Subcutaneous abdominal adipose tissue (tissue), 5 donors: ENCODE measurements around the gene SH3YL1.

ENCODE experiments used
- H3K27ac ChIP-seq: one replicate; pipeline ENCODE4 v1.7.0; 2013; ENCODE audit warnings: low read depth, mild to moderate bottlenecking, inconsistent platforms, low read length, moderate library complexity
- H3K27me3 ChIP-seq, 5 donors: one replicate each; pipeline ENCODE4 v1.7.0; 2013; ENCODE audit warnings: low read length in 5 of 5, inconsistent platforms in 1 of 5; ENCODE audit not compliant: control insufficient read depth in 5 of 5, insufficient read depth in 4 of 5
- H3K36me3 ChIP-seq, 5 donors: one replicate each; pipeline ENCODE4 v1.7.0; 2013; ENCODE audit warnings: low read length in 5 of 5; ENCODE audit not compliant: control insufficient read depth in 5 of 5, insufficient read depth in 5 of 5
- H3K4me1 ChIP-seq, 5 donors: one replicate each; pipeline ENCODE4 v1.7.0; 2013; ENCODE audit warnings: low read length in 5 of 5, mild to moderate bottlenecking in 3 of 5, moderate library complexity in 1 of 5; ENCODE audit not compliant: control insufficient read depth in 5 of 5, insufficient read depth in 5 of 5
- H3K4me3 ChIP-seq, 5 donors: one replicate each; pipeline ENCODE4 v1.7.0; 2013; ENCODE audit warnings: low read length in 5 of 5, low read depth in 1 of 5
- H3K9ac ChIP-seq, 5 donors: one replicate each; pipeline ENCODE4 v1.7.0; 2013; ENCODE audit warnings: low read length in 5 of 5, mild to moderate bottlenecking in 4 of 5, moderate library complexity in 3 of 5
- H3K9me3 ChIP-seq, 5 donors: one replicate each; pipeline ENCODE4 v1.7.0; 2013; ENCODE audit warnings: low read length in 5 of 5; ENCODE audit not compliant: control insufficient read depth in 5 of 5
- donor health status: healthy.
- donor health status: healthy.
- donor health status: healthy.
- donor health status: healthy.
- donor health status: healthy.

The SH3YL1 gene

GRCh38 chr2:263774-264492 lies at the start of gene SH3YL1:
TSS of gene SH3YL1 (minus strand) at chr2:264032. CDS start at chr2:263984, 48 bp downstream.
- Histone ChIP-seq H3K27ac (peak within 1 kb of the TSS; percentile 74), H3K9me3 (peaks cover 0 to 15% (median 1%) of the 10 kb centered on the region in 5 donors), H3K27me3 (no peaks in the 10 kb centered on the region), H3K4me1 (peaks cover 2 to 29% (median 24%) of the 10 kb centered on the region in 5 donors), H3K36me3 (peaks cover 0 to 5% (median 0%) of the 10 kb centered on the region in 5 donors), H3K9ac (peak within 1 kb of the TSS in 4 of 5 donors; percentile 87 to 94 (median 90)), H3K4me3 (peak within 1 kb of the TSS; percentile 87 to 98 (median 96))

- H3K27me3 ChIP-seq: peaks cover 3 to 11% (median 8%) of the 10 kb centered on the region in 5 donors
- no peaks in the 10 kb centered on the region for H3K9me3 ChIP-seq
- H3K27ac ChIP-seq: no peak overlapping the region
- no peak overlapping the region for H3K9ac ChIP-seq
- H3K36me3 ChIP-seq: no peaks in the 10 kb centered on the region
- H3K4me3 ChIP-seq: no peak overlapping the region
- H3K4me1 ChIP-seq: peaks cover 0 to 2% (median 0%) of the 10 kb centered on the region in 5 donors
Observed at GRCh38 chr2:310994-311393, 47.2 kb upstream of the SH3YL1 start.

- no peak overlapping the region for H3K27ac ChIP-seq
- H3K4me1 ChIP-seq: peaks cover 0 to 2% (median 0%) of the 10 kb centered on the region in 5 donors
- H3K9me3 ChIP-seq: no peaks in the 10 kb centered on the region
- H3K27me3 ChIP-seq: peaks cover 0 to 11% (median 6%) of the 10 kb centered on the region in 5 donors
- H3K4me3 ChIP-seq: no peak overlapping the region
- no peak overlapping the region for H3K9ac ChIP-seq
- H3K36me3 ChIP-seq: no peaks in the 10 kb centered on the region
Observed at GRCh38 chr2:309954-310510, 46.2 kb upstream of the SH3YL1 start.

- H3K9me3 ChIP-seq: no peaks in the 10 kb centered on the region
Observed at GRCh38 chr2:309148-309953, 45.5 kb upstream of the SH3YL1 start.

GRCh38 chr2:305366-305765 lies 41.5 kb upstream of the SH3YL1 start:
- Histone ChIP-seq H3K4me3 (no peak overlapping the region), H3K27ac (no peak overlapping the region), H3K9ac (no peak overlapping the region), H3K27me3 (peaks cover 0 to 7% (median 3%) of the 10 kb centered on the region in 5 donors), H3K9me3 (peaks cover 0 to 11% (median 0%) of the 10 kb centered on the region in 5 donors), H3K4me1 (no peaks in the 10 kb centered on the region), H3K36me3 (no peaks in the 10 kb centered on the region)

More at GRCh38 chr2:309148-309953, 45.5 kb upstream of the SH3YL1 start:
- Histone ChIP-seq H3K9ac (no peak overlapping the region), H3K4me3 (no peak overlapping the region), H3K27me3 (peaks cover 0 to 9% (median 6%) of the 10 kb centered on the region in 5 donors), H3K4me1 (no peaks in the 10 kb centered on the region), H3K27ac (no peak overlapping the region), H3K36me3 (no peaks in the 10 kb centered on the region)

GRCh38 chr2:296354-296753 lies 32.5 kb upstream of the SH3YL1 start:
- Histone ChIP-seq H3K27me3 (peaks cover 0 to 19% (median 15%) of the 10 kb centered on the region in 5 donors), H3K4me3 (no peak overlapping the region), H3K36me3 (no peaks in the 10 kb centered on the region), H3K4me1 (no peaks in the 10 kb centered on the region), H3K27ac (no peak overlapping the region), H3K9me3 (peaks cover 0 to 3% (median 0%) of the 10 kb centered on the region in 5 donors), H3K9ac (no peak overlapping the region)

- no peaks in the 10 kb centered on the region for H3K9me3 ChIP-seq
- H3K27ac ChIP-seq: no peak overlapping the region
- H3K4me1 ChIP-seq: peaks cover 0 to 1% (median under 1%) of the 10 kb centered on the region in 5 donors
- no peaks in the 10 kb centered on the region for H3K36me3 ChIP-seq
- H3K27me3 ChIP-seq: peaks cover 0 to 19% (median 15%) of the 10 kb centered on the region in 5 donors
- H3K9ac ChIP-seq: no peak overlapping the region
- H3K4me3 ChIP-seq: no peak overlapping the region
Observed at GRCh38 chr2:295090-295489, 31.3 kb upstream of the SH3YL1 start.

GRCh38 chr2:290090-290722 lies 26.4 kb upstream of the SH3YL1 start:
- H3K27ac ChIP-seq: no peak overlapping the region
- no peak overlapping the region for H3K9ac ChIP-seq

GRCh38 chr2:289362-290089 lies 25.7 kb upstream of the SH3YL1 start:
- Histone ChIP-seq H3K36me3 (no peaks in the 10 kb centered on the region), H3K27me3 (peaks cover 0 to 16% (median 10%) of the 10 kb centered on the region in 5 donors), H3K4me3 (peak overlapping the region; percentile 56 to 77 (median 69)), H3K9ac (peak overlapping the region in 1 of 5 donors; percentile 62), H3K9me3 (no peaks in the 10 kb centered on the region), H3K4me1 (peaks cover 0 to 35% (median 27%) of the 10 kb centered on the region in 5 donors), H3K27ac (no peak overlapping the region)

More at GRCh38 chr2:290090-290722, 26.4 kb upstream of the SH3YL1 start:
- H3K9me3 ChIP-seq: no peaks in the 10 kb centered on the region
- peaks cover 0 to 34% (median 25%) of the 10 kb centered on the region in 5 donors for H3K4me1 ChIP-seq
- no peaks in the 10 kb centered on the region for H3K36me3 ChIP-seq
- peaks cover 0 to 22% (median 15%) of the 10 kb centered on the region in 5 donors for H3K27me3 ChIP-seq
- peak overlapping the region; percentile 56 to 77 (median 69) for H3K4me3 ChIP-seq
